SK-N-SH (cell line): ENCODE data around the gene TUNAR.

ENCODE experiments used
- CHD2 ChIP-seq: fragments of 150-350 bp; IDR thresholded peaks from 2 replicates; pipeline ENCODE4 v1.6.1; 2018; ENCODE audit warnings: low read length; ENCODE audit not compliant: partially characterized antibody
- CTCF ChIP-seq: fragments of 200-600 bp; sonication (generic); IDR thresholded peaks from 2 replicates; pipeline ENCODE4 v1.6.1; 2017; ENCODE audit warnings: antibody characterized with exemption, mild to moderate bottlenecking, moderate library complexity
- EZH2phosphoT487 ChIP-seq: fragments of 200-600 bp; sonication (generic); IDR thresholded peaks from 2 replicates; pipeline ENCODE4 v1.6.1; 2017; ENCODE audit warnings: low read depth, mixed run types, mild to moderate bottlenecking, antibody characterized with exemption, moderate library complexity, borderline replicate concordance
- RAD21 ChIP-seq: IDR thresholded peaks from 2 replicates; pipeline ENCODE4 v1.6.1; 2012; ENCODE audit warnings: mild to moderate bottlenecking, low read length
- REST ChIP-seq: IDR thresholded peaks from 2 replicates; pipeline ENCODE4 v1.6.1; 2012; ENCODE audit warnings: mild to moderate bottlenecking, low read depth, low read length, moderate library complexity
- RXRA ChIP-seq: IDR thresholded peaks from 2 replicates; pipeline ENCODE4 v1.4.0; 2012; ENCODE audit warnings: low read depth, mild to moderate bottlenecking, borderline replicate concordance
- USF2 ChIP-seq: fragments of 150-350 bp; IDR thresholded peaks from 2 replicates; pipeline ENCODE4 v1.6.1; 2017; ENCODE audit warnings: antibody characterized with exemption, low read length, low read depth, borderline replicate concordance

GRCh38 chr14:95946867-95947266, 70.2 kb downstream of the TUNAR start:
- TF ChIP-seq CTCF: no peak
- no peak for TF ChIP-seq REST
- no peak for TF ChIP-seq RAD21
- no peak for TF ChIP-seq EZH2phosphoT487
- TF ChIP-seq CHD2: no peak
- TF ChIP-seq USF2: no peak
- no peak for TF ChIP-seq RXRA
